ENCODE results near the gene ZNF490.
"Not testable (repeated sequence)": the region's sequence is repeated elsewhere in the genome, so short reads cannot be mapped to it uniquely, and the experiment has no call there.

The ZNF490 gene

GRCh38 chr19:12626958-12627357 is 16.3 kb upstream of the ZNF490 start:
- no peak for DNase-seq
- intact Hi-C loops (cut with DNase I) = no loop called here

- no peak for DNase-seq
- intact Hi-C loops (cut with DNase I) = no loop called here
These were observed 12.9 kb upstream of the ZNF490 start for GRCh38 chr19:12623361-12624031.

GRCh38 chr19:12621253-12622024 is 10.8 kb upstream of the ZNF490 start:
- intact Hi-C loops (cut with DNase I); DNase-seq: not testable (repeated sequence)

- intact Hi-C loops (cut with DNase I) = no loop called here
- DNase-seq = no peak
These were observed 7.0 kb upstream of the ZNF490 start for GRCh38 chr19:12617646-12618045.

GRCh38 chr19:12611361-12611699 is 717 bp upstream of the ZNF490 start:
- peak; percentile 49 to 83 (median 68) for DNase-seq
- intact Hi-C loops (cut with DNase I) = no loop called here

GRCh38 chr19:12607631-12608030 is 3.0 kb downstream of the ZNF490 start:
- intact Hi-C loops (cut with DNase I) = no loop called here
- no peak for DNase-seq

GRCh38 chr19:12606796-12607195 is 3.8 kb downstream of the ZNF490 start:
- intact Hi-C loops (cut with DNase I) = no loop called here
- DNase-seq = no peak

- peak in 32 of 42 donors; percentile 13 to 80 (median 58) for DNase-seq
- intact Hi-C loops (cut with DNase I) = no loop called here
These were observed 6.9 kb downstream of the ZNF490 start for GRCh38 chr19:12603714-12604113.

- intact Hi-C loops (cut with DNase I) = no loop called here
- DNase-seq = no peak
These were observed 13.0 kb downstream of the ZNF490 start for GRCh38 chr19:12597594-12597993.

- intact Hi-C loops (cut with DNase I) = no loop called here
- peak; percentile 8 to 73 (median 43) for DNase-seq
These were observed 13.6 kb downstream of the ZNF490 start for GRCh38 chr19:12596927-12597548.

- no peak for DNase-seq
- intact Hi-C loops (cut with DNase I) = no loop called here
These were observed 14.1 kb downstream of the ZNF490 start for GRCh38 chr19:12596485-12596884.

GRCh38 chr19:12581100-12581499 is 29.5 kb downstream of the ZNF490 start:
- intact Hi-C loops (cut with DNase I) = no loop called here
- DNase-seq = no peak

- intact Hi-C loops (cut with DNase I) = no loop called here
- DNase-seq = peak in 5 of 42 donors; percentile 11 to 49 (median 36)
These were observed 30.4 kb downstream of the ZNF490 start for GRCh38 chr19:12580180-12580694.

- intact Hi-C loops (cut with DNase I) = no loop called here
These were observed 32.0 kb downstream of the ZNF490 start for GRCh38 chr19:12578641-12579040.

GRCh38 chr19:12574036-12574435 is 36.6 kb downstream of the ZNF490 start:
- no peak for DNase-seq
- intact Hi-C loops (cut with DNase I) = no loop called here

More at GRCh38 chr19:12578641-12579040, 32.0 kb downstream of the ZNF490 start:
- no peak for DNase-seq

- intact Hi-C loops (cut with DNase I) = loop anchor here (10.0 kb wide), 1 partner anchor 97 kb away; the partner anchor contains the start of genes MAN2B1 and WDR83
These were observed 42.7 kb downstream of the ZNF490 start for GRCh38 chr19:12567951-12568350.

GRCh38 chr19:12566380-12566779 is 44.2 kb downstream of the ZNF490 start:
- intact Hi-C loops (cut with DNase I) = loop anchor here (10.0 kb wide), 1 partner anchor 98 kb away; the partner anchor contains the start of genes MAN2B1 and WDR83
- DNase-seq = not testable (repeated sequence)

More at GRCh38 chr19:12567951-12568350, 42.7 kb downstream of the ZNF490 start:
- no peak for DNase-seq

- intact Hi-C loops (cut with DNase I) = loop anchor here (10.0 kb wide), 1 partner anchor 101 kb away; the partner anchor contains the start of genes MAN2B1 and WDR83
- peak; percentile 64 to 98 (median 94) for DNase-seq
These were observed 46.5 kb downstream of the ZNF490 start for GRCh38 chr19:12564016-12564664.

- DNase-seq = no peak
- intact Hi-C loops (cut with DNase I) = no loop called here
These were observed 55.1 kb downstream of the ZNF490 start for GRCh38 chr19:12555456-12555930.
